GM20000 (cell line): ENCODE results near the gene ADCY1.

Experiments
- DNase-seq: peaks from one replicate; pipeline ENCODE4 v3.0.0; 2012; ENCODE audit warnings: low spot score
- CTCF ChIP-seq: IDR thresholded peaks from 2 replicates; pipeline ENCODE4 v1.5.1; 2012; ENCODE audit warnings: mild to moderate bottlenecking, control low read depth; ENCODE audit errors: extremely low read depth, missing control alignments

The ADCY1 gene

GRCh38 chr7:45601816-45602540 is 27.8 kb downstream of the ADCY1 start:
- DNase-seq, result no peak
- TF ChIP-seq CTCF, result no peak

DNA sequence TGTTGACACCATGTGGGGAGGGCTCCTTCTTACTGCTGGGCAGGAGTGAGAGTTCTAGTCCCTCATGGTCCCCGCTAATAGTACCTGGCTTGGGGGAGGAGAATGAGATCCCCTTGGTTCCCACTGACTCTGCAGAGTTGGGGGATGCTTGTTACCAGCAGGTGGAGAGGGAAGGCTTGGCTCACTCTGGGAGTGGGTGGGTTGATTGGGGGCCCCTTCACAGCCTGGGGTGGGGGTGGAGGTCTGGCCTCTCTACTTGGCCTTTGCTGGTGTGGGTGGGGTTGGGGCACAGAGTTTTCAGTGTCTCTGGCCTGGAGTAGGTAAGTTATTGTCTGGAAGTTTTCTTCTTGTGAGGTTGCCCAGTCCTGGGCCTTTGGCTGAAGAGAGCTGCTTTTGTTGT is 31.9 kb downstream of the ADCY1 start:
- TF ChIP-seq CTCF, result no peak

DNA sequence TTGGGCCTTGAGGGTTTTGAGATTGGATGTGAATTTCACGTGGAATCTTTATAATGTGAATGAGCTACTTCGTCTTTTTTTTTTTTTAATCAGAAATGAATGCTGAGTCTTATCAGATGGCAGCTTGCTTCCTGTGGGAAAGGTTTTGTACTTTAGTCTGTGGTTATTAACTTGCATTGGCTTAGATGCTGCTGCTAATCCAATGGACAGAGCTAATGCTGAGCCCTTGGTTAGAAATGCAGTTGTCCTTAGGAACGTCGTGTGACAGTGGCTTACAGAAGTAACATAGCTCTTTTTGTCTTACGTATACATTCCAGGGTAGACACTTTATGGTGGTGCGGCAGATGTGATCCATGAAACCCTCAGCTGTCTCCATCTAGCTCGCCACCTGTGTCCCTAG is 32.8 kb downstream of the ADCY1 start:
- no peak for TF ChIP-seq CTCF
- DNase-seq, result no peak

More for the DNA sequence above, 31.9 kb downstream of the ADCY1 start:
- no peak for DNase-seq

- TF ChIP-seq CTCF, result no peak
- DNase-seq, result no peak
These were observed 35.0 kb downstream of the ADCY1 start for GRCh38 chr7:45609180-45609579.

DNA sequence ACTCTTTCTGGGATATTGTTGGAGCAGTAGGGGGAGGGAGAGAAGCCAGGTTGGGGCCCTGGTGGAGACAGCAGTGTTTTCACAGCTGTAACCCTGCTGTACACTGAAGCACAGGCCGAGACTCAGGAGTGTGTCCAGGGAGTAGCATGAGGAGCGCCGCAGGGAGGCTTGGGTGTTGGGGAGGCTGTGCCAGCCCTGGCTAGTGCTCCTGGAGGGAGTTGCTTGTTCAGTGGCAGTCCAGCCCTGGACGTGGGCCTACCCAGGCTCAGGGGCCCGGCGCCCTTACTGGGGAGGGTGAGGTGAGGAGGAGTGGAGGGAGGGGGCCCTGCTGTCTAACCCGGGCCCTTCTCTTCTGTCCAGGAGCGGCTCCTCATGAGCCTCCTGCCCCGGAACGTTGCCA is 35.9 kb downstream of the ADCY1 start:
- no peak for DNase-seq
- no peak for TF ChIP-seq CTCF

DNA sequence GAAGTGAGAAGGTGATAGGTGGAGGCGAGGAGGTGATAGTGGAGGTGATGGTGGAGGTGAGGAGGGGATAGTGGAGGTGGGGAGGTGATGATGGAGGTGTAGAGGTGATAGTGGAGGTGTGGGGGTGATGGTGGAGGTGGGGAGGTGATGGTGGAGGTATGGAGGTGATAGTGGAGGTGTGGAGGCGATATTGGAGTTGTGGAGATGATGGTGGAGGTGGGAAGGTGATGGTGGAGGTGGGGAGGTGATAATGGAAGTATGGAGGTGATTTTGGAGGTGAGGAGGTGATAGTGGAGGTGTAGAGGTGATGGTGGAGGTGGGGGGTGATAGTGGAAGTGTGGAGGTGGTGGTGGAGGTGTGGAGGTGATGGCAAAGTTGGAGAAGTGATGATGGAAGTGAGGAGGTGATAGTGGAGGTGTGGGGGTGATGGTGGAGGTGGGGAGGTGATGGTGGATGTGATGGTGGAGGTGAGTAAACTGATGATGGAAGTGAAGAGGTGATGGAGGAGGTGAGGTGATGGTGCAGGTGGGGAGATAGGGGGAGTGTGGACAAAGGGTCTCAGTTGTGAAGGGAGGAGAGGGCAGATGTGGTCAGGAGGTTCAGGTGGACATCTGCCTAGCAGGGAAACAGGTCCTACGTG is 36.6 kb downstream of the ADCY1 start:
- DNase-seq, result no peak
- TF ChIP-seq CTCF, result no peak

DNA sequence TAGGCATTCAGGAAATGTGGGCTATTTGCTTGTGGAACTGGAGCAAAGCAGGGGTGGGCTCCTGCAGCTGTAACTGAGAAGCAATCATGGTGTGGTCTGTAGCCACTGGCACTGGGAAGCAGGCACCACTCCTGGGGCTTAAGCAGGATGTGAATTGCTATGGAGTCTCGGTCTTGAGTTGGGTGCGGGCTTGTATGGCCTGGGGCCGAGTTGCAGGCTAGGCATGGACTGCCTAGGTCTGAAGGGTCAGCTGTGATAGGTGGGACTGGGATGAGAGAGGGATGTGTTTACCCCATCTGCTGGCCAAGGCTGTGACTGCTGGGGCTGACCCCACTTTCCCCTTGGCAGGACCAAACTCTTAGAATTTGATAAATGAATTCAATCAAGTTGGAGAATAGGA is 43.0 kb downstream of the ADCY1 start:
- no peak for TF ChIP-seq CTCF
- DNase-seq, result no peak
